ENCODE data around the gene UGT1A10.
A peak's percentile ranks its signal among the peaks of the same experiment; 100 is the strongest.
"Not testable (repeated sequence)": the region's sequence is repeated elsewhere in the genome, so short reads cannot be mapped to it uniquely, and the experiment has no call there.

Gene UGT1A10

GRCh38 chr2:233692648-233693047, 56.4 kb downstream of the UGT1A10 start, which contains the start of gene UGT1A6:
Gene UGT1A6, plus strand, starts transcription at chr2:233692890. Its CDS starts 115 bp downstream, at chr2:233693005.
- no peak for DNase-seq (ENCODE audit: insufficient read length, low spot score)
- TF ChIP-seq POLR2A (IDR thresholded peaks at IDR 0.05; ENCODE audit: low read depth, low read length): no peak
- FAIRE-seq: no peak

GRCh38 chr2:233693963-233694362, 57.7 kb downstream of the UGT1A10 start:
- FAIRE-seq: no peak
- no peak for DNase-seq (ENCODE audit: insufficient read length, low spot score)
- no peak for TF ChIP-seq POLR2A (IDR thresholded peaks at IDR 0.05; ENCODE audit: low read depth, low read length)

- no peak for TF ChIP-seq POLR2A (IDR thresholded peaks at IDR 0.05; ENCODE audit: low read depth, low read length)
- FAIRE-seq (no peak), DNase-seq (ENCODE audit: insufficient read length, low spot score) (no peak)
Observed at GRCh38 chr2:233698740-233699139, 62.5 kb downstream of the UGT1A10 start.

GRCh38 chr2:233699424-233700027, 63.3 kb downstream of the UGT1A10 start:
- no peak for FAIRE-seq
- TF ChIP-seq POLR2A (IDR thresholded peaks at IDR 0.05; ENCODE audit: low read depth, low read length): no peak
- DNase-seq (ENCODE audit: insufficient read length, low spot score): no peak

GRCh38 chr2:233700028-233700635, 63.9 kb downstream of the UGT1A10 start:
- FAIRE-seq (no peak), DNase-seq (ENCODE audit: insufficient read length, low spot score) (no peak)

GRCh38 chr2:233700842-233701241, 64.6 kb downstream of the UGT1A10 start:
- DNase-seq (ENCODE audit: insufficient read length, low spot score); FAIRE-seq: not testable (repeated sequence)

More at GRCh38 chr2:233700028-233700635, 63.9 kb downstream of the UGT1A10 start:
- no peak for TF ChIP-seq POLR2A (IDR thresholded peaks at IDR 0.05; ENCODE audit: low read depth, low read length)

- DNase-seq (ENCODE audit: insufficient read length, low spot score) (no peak), FAIRE-seq (no peak)
- no peak for TF ChIP-seq POLR2A (IDR thresholded peaks at IDR 0.05; ENCODE audit: low read depth, low read length)
Observed at GRCh38 chr2:233702238-233702637, 66.0 kb downstream of the UGT1A10 start.

- no peak for DNase-seq (ENCODE audit: insufficient read length, low spot score)
- TF ChIP-seq POLR2A (IDR thresholded peaks at IDR 0.05; ENCODE audit: low read depth, low read length): no peak
- FAIRE-seq: no peak
Observed at GRCh38 chr2:233705911-233706506, 69.8 kb downstream of the UGT1A10 start.

- DNase-seq (ENCODE audit: insufficient read length, low spot score) (no peak), FAIRE-seq (no peak)
- no peak for TF ChIP-seq POLR2A (IDR thresholded peaks at IDR 0.05; ENCODE audit: low read depth, low read length)
Observed at GRCh38 chr2:233706720-233707119, 70.5 kb downstream of the UGT1A10 start.

GRCh38 chr2:233707940-233708644, 71.8 kb downstream of the UGT1A10 start:
- FAIRE-seq (no peak), DNase-seq (ENCODE audit: insufficient read length, low spot score) (no peak)
- no peak for TF ChIP-seq POLR2A (IDR thresholded peaks at IDR 0.05; ENCODE audit: low read depth, low read length)

- TF ChIP-seq POLR2A (IDR thresholded peaks at IDR 0.05; ENCODE audit: low read depth, low read length): no peak
- DNase-seq (ENCODE audit: insufficient read length, low spot score) (no peak), FAIRE-seq (no peak)
Observed at GRCh38 chr2:233708942-233709341, 72.7 kb downstream of the UGT1A10 start.

- TF ChIP-seq POLR2A (IDR thresholded peaks at IDR 0.05; ENCODE audit: low read depth, low read length): no peak
- DNase-seq (ENCODE audit: insufficient read length, low spot score) (peak; percentile 55), FAIRE-seq (no peak)
Observed at GRCh38 chr2:233711312-233712008, 75.2 kb downstream of the UGT1A10 start.

- FAIRE-seq: no peak
- no peak for DNase-seq (ENCODE audit: insufficient read length, low spot score)
- TF ChIP-seq POLR2A (IDR thresholded peaks at IDR 0.05; ENCODE audit: low read depth, low read length): no peak
Observed at GRCh38 chr2:233712611-233713261, 76.5 kb downstream of the UGT1A10 start, which contains the start of gene UGT1A5. Gene UGT1A5, plus strand, starts transcription at chr2:233712907. Its CDS starts 85 bp downstream, at chr2:233712992.

Data from H54 (cell line).